GM19455 (cell line): Measurements from ENCODE around the gene RLN3.

Experiments used
- ATAC-seq: cut with Tn5 transposase; IDR thresholded peaks from one replicate; pipeline ENCODE4 v1.9.1; 2021; ENCODE audit not compliant: unreplicated experiment

The RLN3 gene

GRCh38 chr19:14073261-14073924 lies 45.4 kb downstream of the RLN3 start:
- ATAC-seq: peak; percentile 58

- ATAC-seq: no peak
Measured at GRCh38 chr19:14073925-14074838, 46.2 kb downstream of the RLN3 start.

GRCh38 chr19:14078411-14078810 lies 50.5 kb downstream of the RLN3 start:
- no peak for ATAC-seq
